ENCODE data around the gene NR6A1.

- TF ChIP-seq YY1 (tag by site-specific recombination; IDR thresholded peaks at IDR 0.05) (no peak), CTCF (tag by site-specific recombination; IDR thresholded peaks at IDR 0.05) (no peak), ZNF16 (tag by site-specific recombination; IDR thresholded peaks at IDR 0.05; ENCODE audit: low read depth) (no peak), ZNF121 (tag by site-specific recombination; IDR thresholded peaks at IDR 0.05) (no peak), ZNF518A (tag by site-specific recombination; conservative IDR thresholded peaks at IDR 0.05; ENCODE audit: low read depth) (no peak), PATZ1 (tag by site-specific recombination; IDR thresholded peaks at IDR 0.05) (no peak), ZNF18 (tag by site-specific recombination; IDR thresholded peaks at IDR 0.05) (no peak), KLF16 (tag by site-specific recombination; IDR thresholded peaks at IDR 0.05) (no peak)
Measured at GRCh38 chr9:124801356-124801755, 30.2 kb upstream of the NR6A1 start.

All from HEK293 (cell line).